HuH-7 (cell line): ENCODE measurements around the gene MRPL55.

Source experiments
- DNase-seq: peaks from one replicate; pipeline ENCODE4 v3.0.0; 2011; ENCODE audit warnings: low spot score

MRPL55 gene

DNA sequence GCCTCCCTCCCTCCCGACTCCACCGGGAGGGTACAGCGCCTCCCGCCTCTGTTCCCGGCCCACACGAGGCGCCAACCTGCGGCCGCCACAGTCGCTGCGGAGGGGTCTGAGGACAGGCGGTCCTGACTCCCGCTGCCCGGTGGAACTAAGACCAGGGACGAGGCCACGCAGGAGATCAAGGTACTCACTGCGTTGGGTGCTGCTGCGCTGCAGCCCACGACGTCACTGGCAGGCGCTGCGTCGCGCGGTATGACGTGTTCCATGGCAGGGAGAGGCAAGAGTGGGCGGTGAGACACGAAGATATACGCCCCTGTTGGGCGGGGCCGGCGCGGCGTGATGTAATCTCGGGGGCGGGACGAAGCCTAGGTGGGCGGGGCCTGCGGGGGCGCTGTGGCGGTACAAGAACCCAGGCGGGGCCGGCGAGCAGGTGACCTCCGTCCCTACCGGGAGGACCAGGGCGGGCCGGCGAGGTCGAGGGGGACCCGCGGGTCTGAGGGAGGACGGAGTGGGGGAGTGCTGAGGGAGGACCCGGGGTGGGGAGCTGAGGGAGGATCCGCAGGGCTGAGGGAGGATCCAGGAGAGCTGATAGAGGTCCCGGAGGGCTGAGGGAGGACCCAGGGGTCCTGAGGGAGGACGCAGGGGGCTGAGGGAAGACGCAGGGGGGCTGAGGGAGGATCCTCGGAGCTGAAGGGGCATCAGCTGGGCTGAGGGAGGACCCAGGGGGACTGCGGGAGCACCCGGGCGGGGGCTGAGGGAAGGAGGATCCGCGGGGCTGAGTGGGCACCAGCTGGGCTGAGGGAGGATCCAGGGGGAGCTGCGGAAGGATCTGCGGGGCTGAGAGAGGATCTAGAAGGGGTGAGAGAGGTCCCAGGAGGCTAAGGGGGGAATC is at the start of gene MRPL55:
MRPL55 (minus strand) TSS at position 227 of the 889 bp plus-strand sequence. CDS start 1,039 bp downstream, outside the sequence.
- peak; percentile 98 for DNase-seq

DNA sequence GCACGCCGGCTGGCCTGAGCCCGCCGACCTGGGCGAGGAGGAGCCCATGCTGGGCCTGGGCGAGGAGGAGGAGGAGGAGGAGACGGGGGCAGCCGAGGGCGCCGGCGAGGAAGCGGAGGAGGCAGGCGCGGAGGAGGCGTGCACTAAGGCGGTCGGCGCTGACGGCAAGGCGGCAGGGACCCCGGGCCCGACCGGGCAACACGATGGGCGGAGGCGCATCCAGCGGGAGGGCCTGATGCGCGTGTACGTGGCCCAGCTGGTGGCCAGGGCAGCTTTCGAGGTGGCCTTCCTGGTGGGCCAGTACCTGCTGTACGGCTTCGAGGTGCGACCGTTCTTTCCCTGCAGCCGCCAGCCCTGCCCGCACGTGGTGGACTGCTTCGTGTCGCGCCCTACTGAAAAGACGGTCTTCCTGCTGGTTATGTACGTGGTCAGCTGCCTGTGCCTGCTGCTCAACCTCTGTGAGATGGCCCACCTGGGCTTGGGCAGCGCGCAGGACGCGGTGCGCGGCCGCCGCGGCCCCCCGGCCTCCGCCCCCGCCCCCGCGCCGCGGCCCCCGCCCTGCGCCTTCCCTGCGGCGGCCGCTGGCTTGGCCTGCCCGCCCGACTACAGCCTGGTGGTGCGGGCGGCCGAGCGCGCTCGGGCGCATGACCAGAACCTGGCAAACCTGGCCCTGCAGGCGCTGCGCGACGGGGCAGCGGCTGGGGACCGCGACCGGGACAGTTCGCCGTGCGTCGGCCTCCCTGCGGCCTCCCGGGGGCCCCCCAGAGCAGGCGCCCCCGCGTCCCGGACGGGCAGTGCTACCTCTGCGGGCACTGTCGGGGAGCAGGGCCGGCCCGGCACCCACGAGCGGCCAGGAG is 49.3 kb upstream of the MRPL55 start:
- no peak for DNase-seq

DNA sequence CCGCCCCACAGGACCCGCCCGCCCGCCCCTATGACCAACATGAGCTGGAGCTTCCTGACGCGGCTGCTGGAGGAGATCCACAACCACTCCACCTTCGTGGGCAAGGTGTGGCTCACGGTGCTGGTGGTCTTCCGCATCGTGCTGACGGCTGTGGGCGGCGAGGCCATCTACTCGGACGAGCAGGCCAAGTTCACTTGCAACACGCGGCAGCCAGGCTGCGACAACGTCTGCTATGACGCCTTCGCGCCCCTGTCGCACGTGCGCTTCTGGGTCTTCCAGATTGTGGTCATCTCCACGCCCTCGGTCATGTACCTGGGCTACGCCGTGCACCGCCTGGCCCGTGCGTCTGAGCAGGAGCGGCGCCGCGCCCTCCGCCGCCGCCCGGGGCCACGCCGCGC is 48.6 kb upstream of the MRPL55 start:
- no peak for DNase-seq

DNA sequence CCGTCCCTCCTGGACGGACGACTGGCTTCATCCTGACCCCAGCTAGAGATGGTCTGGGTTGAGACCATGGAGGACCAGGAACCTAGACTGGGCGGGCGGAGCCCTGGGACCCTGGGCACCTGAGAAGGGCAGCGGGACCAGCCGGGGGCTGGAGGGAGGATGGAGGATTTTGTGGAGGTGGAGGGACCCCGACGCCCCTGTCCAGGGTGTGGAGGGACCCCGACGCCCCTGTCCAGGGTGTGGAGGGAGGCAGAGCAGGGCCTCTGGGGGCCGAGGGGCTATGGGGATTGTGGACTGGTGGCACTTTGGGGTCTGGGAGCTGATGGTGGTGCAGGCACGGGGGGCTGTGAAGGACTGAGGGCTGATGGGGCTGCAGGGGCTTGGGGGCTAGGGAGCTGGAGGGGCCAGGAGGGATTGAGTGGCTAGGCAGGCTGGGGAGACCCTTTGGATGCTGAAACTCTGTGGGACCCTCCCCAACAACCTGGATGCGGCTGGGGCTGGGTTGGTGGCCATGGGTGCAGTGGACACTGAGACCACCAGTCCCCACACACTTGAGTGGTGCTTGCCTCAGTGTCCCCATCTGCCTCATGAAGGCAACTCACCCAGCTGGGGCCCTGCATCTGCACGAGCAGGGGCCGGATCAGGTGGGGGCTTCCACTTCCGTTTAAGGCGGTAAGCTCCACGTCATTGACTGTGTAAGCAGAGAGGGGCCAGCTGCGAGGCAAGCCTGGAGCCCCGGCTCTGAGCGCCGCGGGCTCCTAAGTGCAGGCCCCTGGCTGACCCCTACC is 48.0 kb upstream of the MRPL55 start:
- DNase-seq: no peak

DNA sequence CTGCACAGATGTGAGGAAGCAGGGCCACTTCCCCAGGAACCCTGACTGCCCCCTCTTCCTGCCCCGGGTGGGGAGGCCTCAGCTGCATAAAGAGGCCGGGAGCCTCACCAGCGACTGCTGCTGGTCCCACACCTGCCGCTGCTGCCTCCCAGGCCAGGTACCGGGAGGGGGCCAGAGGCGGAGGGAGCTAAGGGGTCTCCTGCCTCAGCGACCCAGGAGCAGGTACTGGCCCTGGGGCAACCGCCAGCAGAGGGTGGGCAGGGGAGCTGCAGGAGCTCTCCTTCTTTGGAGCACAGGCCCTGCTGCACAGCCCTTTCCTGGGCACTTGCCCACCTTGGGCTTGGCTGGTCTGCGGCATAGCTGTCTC is 47.4 kb upstream of the MRPL55 start:
- DNase-seq: no peak

DNA sequence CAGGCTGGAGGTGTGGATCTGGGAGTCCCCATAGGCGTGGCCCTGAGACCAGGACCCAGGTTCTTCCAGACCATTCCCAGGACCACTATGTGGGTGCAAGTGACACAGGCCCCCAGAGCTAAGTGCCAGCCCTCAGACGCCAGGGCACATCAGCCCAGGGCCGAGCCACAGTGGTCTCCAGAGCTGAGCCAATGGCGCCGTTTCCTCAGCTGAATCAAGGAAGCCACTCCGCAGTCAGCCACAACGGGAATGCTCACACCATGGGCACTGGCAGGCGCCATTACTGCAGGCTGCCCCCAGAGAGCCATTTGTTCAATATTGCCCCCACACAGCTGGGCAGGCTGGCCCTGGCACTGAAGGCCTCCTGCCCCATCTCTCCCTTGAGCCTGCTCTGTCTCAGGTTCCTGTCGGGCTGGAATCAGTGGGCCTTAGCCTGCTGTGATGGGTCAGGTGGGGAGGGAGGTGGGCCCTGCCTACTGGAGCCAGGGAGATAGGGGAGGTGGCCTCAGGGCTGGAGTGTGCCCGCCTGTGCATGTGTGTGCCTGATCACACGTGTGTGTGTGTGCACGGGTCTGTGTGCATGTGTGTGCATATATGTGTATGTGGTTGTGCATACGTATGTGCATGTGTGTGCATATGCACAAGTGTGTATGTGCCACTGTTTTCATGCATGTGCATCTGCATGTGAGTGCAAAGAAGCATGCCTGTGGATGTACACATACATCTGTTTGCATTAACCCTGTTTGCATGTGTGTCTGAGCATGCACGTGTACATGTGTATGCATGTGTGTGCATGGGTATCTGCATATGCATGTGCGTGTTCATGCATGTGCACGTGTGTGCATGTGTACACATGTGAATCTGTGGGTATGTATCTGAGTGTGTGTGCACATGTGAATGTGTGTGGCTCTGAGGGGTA is 46.8 kb upstream of the MRPL55 start:
- no peak for DNase-seq

DNA sequence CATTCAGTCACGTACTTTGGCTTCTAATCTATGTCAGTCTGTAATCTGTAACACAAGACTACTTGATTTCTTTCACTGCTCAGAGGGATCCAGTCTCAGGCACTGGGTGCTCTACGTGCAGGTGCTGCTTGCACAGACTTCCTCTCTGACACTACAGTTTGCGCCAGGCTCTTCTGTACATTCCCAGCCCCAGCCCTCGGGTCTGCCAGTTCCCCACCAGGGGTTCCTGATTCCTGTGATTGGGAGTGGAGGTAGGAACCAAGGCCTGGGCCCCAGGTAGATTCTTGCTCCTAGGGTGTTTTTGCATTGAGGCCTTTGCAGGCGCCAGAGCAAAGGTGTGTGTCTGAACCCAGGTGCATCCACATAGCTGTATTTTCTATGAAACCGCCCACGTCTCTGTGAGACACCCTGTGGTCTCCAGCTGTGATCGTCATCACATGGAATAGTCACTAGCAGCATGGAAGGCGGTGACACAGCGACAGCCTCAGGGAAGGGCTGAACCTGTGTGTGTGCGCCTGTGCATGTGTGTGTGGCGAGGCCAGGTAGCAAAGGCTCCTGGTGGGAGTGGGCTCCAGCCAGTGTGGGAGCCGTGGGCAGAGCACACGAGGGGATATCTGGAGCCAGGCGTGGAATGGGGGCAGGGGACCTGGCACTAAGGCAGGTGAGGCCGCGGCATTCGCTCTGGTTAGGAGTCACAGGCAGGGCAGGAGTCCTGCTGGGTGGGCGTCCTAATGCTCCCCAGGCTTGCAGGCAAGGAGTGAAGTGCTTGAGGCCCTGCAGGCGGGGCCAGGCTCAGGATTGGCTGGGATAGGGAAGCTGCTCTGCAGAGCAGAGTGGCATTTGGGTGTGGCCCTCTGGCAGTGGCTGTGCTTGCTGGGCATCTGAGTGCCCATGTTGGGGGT is 45.8 kb upstream of the MRPL55 start:
- DNase-seq: no peak

DNA sequence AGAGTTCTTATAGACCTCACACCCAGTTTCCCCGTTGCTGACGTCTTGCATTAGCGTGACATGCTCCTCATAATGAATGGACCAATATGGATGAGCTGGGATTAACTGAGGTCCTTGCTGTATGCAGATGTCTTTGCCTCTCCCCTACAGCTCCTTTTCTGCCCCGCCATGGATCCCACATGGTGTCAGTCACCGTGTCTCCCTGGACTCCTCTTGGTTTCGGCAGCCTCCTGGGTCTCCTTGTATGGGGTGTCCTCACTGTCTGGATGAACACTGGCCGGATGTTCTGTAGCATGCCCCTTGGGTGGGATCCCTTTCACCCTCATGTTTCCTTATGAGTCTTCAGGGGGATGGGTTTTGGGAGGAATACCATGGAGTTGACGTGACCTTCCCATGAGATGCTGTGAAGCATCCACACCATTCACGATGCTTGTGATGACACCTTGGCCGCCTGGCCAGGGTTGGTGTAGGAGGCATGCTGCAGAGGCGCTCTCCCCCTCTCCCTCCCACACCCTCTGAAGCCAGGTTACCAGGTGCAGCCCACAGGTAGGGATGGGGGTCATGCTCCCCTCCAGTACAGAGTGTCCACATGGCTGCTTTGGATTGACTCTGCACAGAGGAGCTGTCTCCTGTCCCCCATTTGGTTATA is 45.0 kb upstream of the MRPL55 start:
- no peak for DNase-seq

DNA sequence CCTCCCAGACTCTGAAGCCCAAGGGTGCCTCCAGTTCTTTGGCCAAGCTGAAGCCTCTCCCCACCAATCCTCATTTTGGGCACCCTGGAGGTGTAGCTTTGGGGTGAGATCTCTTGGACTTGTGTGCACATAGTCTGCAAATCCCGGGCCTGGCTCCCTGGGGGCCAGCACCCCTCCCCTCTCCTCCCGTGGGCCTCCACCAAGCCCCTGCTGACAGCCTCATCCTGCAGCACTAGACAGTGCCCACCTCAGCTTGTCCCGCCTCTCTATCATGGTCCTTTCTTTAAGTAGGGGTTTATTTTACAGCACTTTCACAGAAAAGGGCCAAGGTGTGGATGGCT is 43.8 kb upstream of the MRPL55 start:
- no peak for DNase-seq

DNA sequence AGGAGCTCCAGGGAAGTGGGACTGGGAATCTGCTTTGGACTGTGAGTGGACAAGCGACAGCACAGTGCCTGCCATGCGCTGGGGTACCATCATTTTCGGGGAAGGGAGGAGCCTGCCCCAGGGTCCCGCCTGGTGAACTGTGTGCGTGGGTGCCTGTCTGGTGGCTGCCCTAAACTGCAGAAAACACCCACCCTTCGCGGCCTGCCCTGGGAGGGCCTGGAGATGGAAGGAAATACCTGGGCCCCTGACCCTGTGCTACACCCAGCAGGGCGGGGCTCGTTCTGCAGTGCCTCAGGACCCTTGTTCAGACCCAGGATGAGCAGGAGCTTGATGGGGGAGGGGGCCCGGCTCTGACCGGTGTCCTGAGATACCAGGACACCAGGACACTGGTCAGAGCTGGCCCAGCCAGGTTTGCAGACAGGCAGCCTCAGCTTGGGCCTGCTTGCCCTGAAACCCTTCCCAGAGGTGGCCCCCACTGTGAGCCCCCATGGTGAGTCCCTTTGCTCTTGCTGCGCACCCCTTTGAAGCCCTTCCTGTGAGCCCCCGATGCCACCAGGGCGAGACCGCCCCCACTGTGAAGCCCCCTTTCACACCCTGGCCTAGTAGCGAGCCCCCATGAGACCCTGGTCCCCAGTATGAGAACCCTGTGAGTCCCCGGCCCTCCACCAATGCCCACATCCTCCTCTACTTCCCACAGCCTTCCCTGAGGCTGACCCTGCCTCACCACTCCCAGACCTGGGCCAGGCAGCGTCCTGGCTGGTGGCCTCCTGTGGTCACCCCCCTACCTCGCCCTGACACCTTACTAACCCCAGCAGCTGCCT is 43.2 kb upstream of the MRPL55 start:
- DNase-seq: no peak

DNA sequence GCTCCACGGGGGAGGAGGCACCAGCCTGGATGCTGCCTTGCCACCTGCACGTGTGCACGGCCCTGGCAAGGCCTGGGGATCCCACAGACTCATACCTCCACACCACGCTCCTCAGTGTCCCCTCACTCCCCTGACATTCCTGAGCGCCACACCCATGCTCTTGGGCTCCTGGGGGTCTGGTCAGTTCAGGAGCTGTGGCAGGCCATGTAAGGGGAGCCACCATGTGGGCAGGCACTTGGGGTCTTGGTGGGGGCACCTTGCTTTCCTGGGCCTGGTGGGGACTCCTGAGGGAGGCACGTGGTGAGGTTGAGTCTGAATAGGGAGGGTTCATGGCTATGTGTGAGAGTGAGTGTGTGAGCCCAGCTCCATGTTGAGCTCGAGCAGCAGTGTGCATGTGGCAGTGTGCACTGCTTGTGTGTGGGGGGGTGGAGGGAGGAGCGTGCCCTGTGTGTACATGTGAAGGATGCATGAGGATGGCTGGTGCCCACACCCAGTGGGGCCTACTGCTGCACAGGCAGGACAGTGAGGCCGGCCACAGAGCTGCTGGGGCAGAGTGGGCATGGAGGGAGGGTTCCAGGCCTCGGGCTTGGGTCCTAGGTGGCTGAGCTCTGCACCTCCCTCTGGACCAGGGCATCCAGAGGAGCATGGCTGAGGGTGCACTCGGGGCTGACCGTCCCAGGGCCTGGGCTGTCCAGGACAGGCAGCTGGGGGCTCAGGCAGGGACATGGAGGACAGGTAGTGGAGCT is 42.3 kb upstream of the MRPL55 start:
- no peak for DNase-seq

DNA sequence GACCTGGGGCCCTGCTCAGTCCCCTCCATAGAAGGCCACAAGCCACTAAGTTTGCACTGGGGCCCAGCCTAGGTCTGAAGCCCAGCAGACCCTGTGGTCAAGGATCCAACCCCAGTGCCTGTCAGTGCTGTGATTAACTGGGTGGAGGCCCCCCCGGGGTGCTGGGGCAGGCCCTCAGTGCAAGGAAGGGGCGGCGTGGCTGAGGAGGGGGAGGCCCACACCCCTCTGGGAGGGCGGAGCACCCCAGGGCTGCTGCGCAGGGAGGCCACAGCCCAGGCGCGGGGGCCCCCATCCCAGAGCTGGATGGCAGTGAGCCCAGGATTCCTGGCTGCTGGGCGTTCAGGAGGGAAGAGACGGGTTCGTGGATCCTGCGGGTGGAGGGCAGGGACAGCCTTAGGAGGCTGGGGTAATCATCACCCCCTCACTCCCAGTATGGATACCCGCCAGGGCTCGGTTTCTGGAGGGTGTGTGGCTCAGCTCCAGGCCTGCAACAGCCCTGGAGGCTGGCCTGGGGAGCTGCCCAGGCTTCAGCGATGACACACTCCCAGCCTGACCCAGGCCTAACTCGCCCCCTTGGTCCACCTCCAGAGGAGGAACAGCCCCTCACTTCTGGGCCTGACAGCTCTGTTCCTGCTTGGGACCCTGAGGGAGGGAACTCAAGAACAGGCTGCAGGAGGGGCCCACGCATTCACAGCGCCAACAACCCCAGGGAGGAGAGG is 41.5 kb upstream of the MRPL55 start:
- DNase-seq: no peak

DNA sequence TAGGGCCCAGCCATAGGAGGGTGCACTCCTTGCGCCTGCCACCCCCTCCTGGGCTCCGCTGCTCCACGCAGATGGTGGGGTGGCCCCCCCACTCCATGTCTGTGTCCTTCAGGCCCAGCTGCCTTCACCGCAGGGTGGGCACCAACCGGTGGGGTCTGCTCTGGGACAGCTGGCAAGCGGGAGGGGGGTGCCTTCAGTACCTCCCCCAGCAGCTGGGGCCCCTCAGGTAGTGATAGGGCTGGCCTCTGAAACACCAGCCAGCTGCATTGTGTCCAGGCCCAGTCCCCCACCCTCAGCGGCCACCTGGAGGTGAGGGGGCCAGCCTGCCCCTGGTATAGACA is 41.0 kb upstream of the MRPL55 start:
- no peak for DNase-seq

DNA sequence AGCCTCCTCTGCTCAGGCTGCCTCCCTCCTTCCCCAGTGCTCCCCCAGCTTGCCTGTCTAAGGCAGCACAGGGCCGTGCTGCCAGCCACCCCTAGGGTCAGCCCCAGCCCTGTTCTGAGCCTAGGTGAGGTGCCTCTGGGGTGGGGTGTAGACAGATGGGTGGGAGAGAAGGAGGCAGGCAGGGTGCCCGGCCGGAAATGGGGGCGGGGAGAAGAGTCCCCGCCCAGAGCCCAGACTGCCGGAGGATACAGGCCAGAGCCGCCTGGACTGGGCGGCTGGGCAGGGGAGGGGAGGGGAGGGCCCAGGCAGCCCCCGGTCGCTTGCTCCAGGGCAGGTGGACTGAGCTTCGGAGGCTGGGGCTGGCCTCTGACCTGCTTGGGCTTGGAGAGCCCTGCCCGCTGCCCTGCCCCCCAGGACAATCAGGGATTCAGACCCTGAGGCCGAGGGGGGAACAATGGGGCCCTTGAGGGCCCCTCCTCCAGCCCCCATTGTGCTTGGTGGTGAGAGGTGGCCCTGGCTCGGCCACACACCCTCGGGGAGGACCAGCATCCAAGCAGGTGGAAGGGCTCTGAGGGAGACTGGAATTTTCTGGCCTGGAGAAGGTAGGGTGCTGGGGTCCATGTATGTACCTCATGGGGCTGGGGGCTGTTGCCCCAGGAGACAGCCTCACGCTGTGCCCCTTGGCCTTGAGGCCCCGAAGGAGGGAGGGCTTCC is 40.5 kb upstream of the MRPL55 start, which contains the start of gene GJC2:
GJC2 (plus strand) TSS at position 525 of the 714 bp plus-strand sequence. CDS start 7,829 bp downstream, outside the sequence.
- no peak for DNase-seq

DNA sequence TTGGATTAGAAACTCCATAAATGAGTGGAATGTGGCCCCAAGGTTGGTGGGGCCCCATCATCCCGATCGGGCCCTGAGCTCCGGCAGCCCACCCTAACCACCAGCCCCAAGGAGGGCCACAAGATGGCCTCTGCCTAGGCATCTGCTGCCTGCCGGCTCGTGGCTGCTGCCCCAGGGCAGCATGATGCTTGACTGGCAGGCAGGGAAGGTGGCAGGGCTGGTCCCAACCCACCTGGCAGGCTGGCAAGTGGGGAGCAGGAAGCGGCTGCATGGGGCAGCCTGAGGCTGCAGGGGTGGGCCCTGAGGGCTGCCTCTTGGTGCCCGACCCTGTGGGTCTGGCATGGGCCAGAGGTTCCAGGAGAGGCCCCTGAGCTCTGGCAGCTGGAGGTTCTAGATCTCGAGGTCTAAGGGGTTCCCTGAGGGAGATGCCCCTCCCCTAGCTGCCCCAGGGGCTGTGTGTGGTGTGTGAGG is 39.9 kb upstream of the MRPL55 start:
- DNase-seq: no peak

DNA sequence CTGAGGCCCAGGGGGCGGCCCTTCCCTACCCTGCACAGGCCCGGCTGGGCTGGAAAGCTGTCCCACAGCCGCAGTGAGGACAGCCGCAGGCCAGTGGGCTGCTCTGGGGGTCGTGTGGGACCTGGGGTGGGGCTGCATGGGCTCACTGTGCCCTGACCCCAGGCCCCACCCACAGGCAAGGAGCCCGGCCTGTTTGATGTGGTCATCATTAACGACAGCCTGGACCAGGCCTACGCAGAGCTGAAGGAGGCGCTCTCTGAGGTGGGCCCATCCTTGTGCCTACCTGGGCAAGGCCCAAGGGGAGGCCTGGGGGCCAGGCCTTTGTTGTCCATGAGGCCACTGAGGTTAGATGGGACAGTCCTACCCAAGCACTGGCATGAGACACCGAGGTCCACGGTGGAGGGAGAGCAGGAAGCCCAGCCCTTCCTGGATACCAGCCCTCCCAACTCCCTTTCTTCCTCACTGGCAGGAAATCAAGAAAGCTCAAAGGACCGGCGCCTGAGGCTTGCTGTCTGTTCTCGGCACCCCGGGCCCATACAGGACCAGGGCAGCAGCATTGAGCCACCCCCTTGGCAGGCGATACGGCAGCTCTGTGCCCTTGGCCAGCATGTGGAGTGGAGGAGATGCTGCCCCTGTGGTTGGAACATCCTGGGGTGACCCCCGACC is 39.2 kb upstream of the MRPL55 start:
- peak; percentile 12 for DNase-seq
